OCI-LY7 (cell line): ENCODE data around the gene DRGX. TPM values are rescaled to one million over a fixed set of nuclear protein-coding genes. Genes with fewer than 3 reads are reported as not detected.

ENCODE experiments used
- BruUV-seq: library from RNA; stranded (reverse); fragments of 400-500 nt; replicated peaks from 2 replicates; lab custom pipeline; 2021; lab: Mats Ljungman, UMichigan
- CTCF ChIA-PET: fragments of 300-600 bp; sonication (Branson Sonifier 250); formaldehyde crosslinking; loops from one replicate; lab custom pipeline; 2022; ENCODE audit warnings: antibody characterized with exemption; ENCODE audit not compliant: unreplicated experiment; lab: Charles Lee
- POLR2A ChIA-PET: fragments of 300-600 bp; sonication (Branson Sonifier 250); formaldehyde crosslinking; loops from one replicate; lab custom pipeline; 2022; ENCODE audit warnings: antibody characterized with exemption; lab: Charles Lee
- DNase-seq: peaks from one replicate; pipeline ENCODE4 v3.0.0-alpha.2; 2015; ENCODE audit warnings: low spot score
- H2AFZ ChIP-seq: fragments of 200-600 bp; sonication (generic), shearing (Covaris generic); 2 replicates; pipeline ENCODE4 v1.6.1; 2014; ENCODE audit warnings: mild to moderate bottlenecking, antibody characterized with exemption, low read length, moderate library complexity
- H3K27ac ChIP-seq: fragments of 200-600 bp; sonication (generic); 2 replicates; pipeline ENCODE4 v1.5.1; 2014; ENCODE audit warnings: mixed run types, low read depth, mild to moderate bottlenecking, moderate library complexity, low read length, inconsistent platforms; ENCODE audit not compliant: poor library complexity, severe bottlenecking
- H3K36me3 ChIP-seq: fragments of 200-600 bp; sonication (generic); 2 replicates; pipeline ENCODE4 v1.6.1; 2014; ENCODE audit warnings: mild to moderate bottlenecking, antibody characterized with exemption, low read length, moderate library complexity, mixed read lengths; ENCODE audit not compliant: insufficient read depth
- H3K4me1 ChIP-seq: fragments of 200-600 bp; sonication (generic); 2 replicates; pipeline ENCODE4 v1.5.1; 2014; ENCODE audit warnings: mild to moderate bottlenecking, low read length; ENCODE audit not compliant: insufficient read depth, poor library complexity, severe bottlenecking
- H3K4me2 ChIP-seq: fragments of 200-600 bp; sonication (generic); 2 replicates; pipeline ENCODE4 v1.6.1; 2014; ENCODE audit warnings: mild to moderate bottlenecking, low read length
- H3K4me3 ChIP-seq: fragments of 200-600 bp; sonication (generic); 2 replicates; pipeline ENCODE4 v1.5.1; 2014; ENCODE audit warnings: mild to moderate bottlenecking, low read depth, low read length; ENCODE audit not compliant: poor library complexity, severe bottlenecking
- H3K79me2 ChIP-seq: fragments of 200-600 bp; sonication (generic); 2 replicates; pipeline ENCODE4 v1.6.1; 2016; ENCODE audit warnings: low read depth, mild to moderate bottlenecking, low read length, moderate library complexity, mixed read lengths; ENCODE audit not compliant: insufficient read depth
- H3K9me2 ChIP-seq: fragments of 200-600 bp; sonication (generic); 2 replicates; pipeline ENCODE4 v1.6.1; 2016; ENCODE audit warnings: mild to moderate bottlenecking, low read length, mixed read lengths; ENCODE audit not compliant: insufficient read depth
- H3K9me3 ChIP-seq: fragments of 200-600 bp; sonication (generic); 2 replicates; pipeline ENCODE4 v1.6.1; 2014; ENCODE audit warnings: mild to moderate bottlenecking, mixed run types, low read length, mixed read lengths
- H4K20me1 ChIP-seq: fragments of 200-600 bp; sonication (generic); 2 replicates; pipeline ENCODE4 v1.6.1; 2014; ENCODE audit warnings: mild to moderate bottlenecking, antibody characterized with exemption, low read length, moderate library complexity, mixed read lengths; ENCODE audit not compliant: insufficient read depth
- CTCF ChIP-seq: fragments of 200-600 bp; sonication (generic); conservative IDR thresholded peaks from 2 replicates; pipeline ENCODE4 v1.5.1; 2014; ENCODE audit warnings: mild to moderate bottlenecking, antibody characterized with exemption, low read length, moderate library complexity, mixed read lengths
- EZH2phosphoT487 ChIP-seq: fragments of 200-600 bp; sonication (generic); IDR thresholded peaks from 2 replicates; pipeline ENCODE4 v1.6.1; 2018; ENCODE audit warnings: low read depth, borderline replicate concordance, mild to moderate bottlenecking, mixed run types, antibody characterized with exemption, low read length, moderate library complexity, mixed read lengths
- intact Hi-C: fragments of 100-400 bp; cut with micrococcal nuclease; formaldehyde crosslinking; loops from one replicate; pipeline ENCODE4 v1.10.0; 2022; ENCODE audit not compliant: unreplicated experiment
- total RNA-seq, 2 experiments: library from RNA; depleted of rRNA in 1 of 2; stranded (reverse); fragments of >200 nt in 1 of 2; shearing (Covaris generic) in 1 of 2; gene quantifications; 2 replicates each; pipeline ENCODE4 v1.2.3, GENCODE V29; 2014 to 2022

The DRGX gene
- total RNA-seq, 2 experiments from 2014 or later: not detected

- Histone ChIP-seq H3K9me2 (no peaks in the 10 kb centered on the region), H3K4me2 (no peak overlapping the region), H4K20me1 (no peaks in the 10 kb centered on the region), H3K4me3 (no peak overlapping the region), H3K27ac (no peak overlapping the region), H3K9me3 (no peaks in the 10 kb centered on the region), H3K79me2 (no peaks in the 10 kb centered on the region), H3K36me3 (no peaks in the 10 kb centered on the region), H2AFZ (no peak overlapping the region), H3K4me1 (no peaks in the 10 kb centered on the region)
- intact Hi-C loops: no loop called here
- BruUV-seq: no TSS peak
- POLR2A ChIA-PET: interaction anchor here (1.0 kb wide), 1 partner anchor 31 kb away, joined by 3 read pairs; no protein-coding TSS in a partner anchor
- TF ChIP-seq EZH2phosphoT487: no peak
- no peak for TF ChIP-seq CTCF
- CTCF ChIA-PET: no interaction called here
- DNase-seq: no peak
Measured at GRCh38 chr10:49369216-49370162, 26.4 kb downstream of the DRGX start.

GRCh38 chr10:49368256-49368655, 27.6 kb downstream of the DRGX start:
- Histone ChIP-seq H4K20me1 (no peaks in the 10 kb centered on the region), H3K9me3 (no peaks in the 10 kb centered on the region), H2AFZ (no peak overlapping the region), H3K27ac (no peak overlapping the region), H3K4me2 (no peak overlapping the region), H3K9me2 (no peaks in the 10 kb centered on the region), H3K79me2 (no peaks in the 10 kb centered on the region), H3K4me3 (no peak overlapping the region), H3K36me3 (no peaks in the 10 kb centered on the region), H3K4me1 (no peaks in the 10 kb centered on the region)
- no peak for DNase-seq
- TF ChIP-seq EZH2phosphoT487 (no peak), CTCF (no peak)
- intact Hi-C loops: no loop called here
- BruUV-seq: no TSS peak
- CTCF ChIA-PET: no interaction called here
- POLR2A ChIA-PET: no interaction called here

GRCh38 chr10:49367600-49367999, 28.3 kb downstream of the DRGX start:
- BruUV-seq: no TSS peak
- Histone ChIP-seq H3K36me3 (no peaks in the 10 kb centered on the region), H3K9me3 (no peaks in the 10 kb centered on the region), H3K4me3 (no peak overlapping the region), H3K4me1 (no peaks in the 10 kb centered on the region), H2AFZ (no peak overlapping the region), H3K9me2 (no peaks in the 10 kb centered on the region), H3K27ac (no peak overlapping the region), H3K4me2 (no peak overlapping the region), H4K20me1 (no peaks in the 10 kb centered on the region), H3K79me2 (no peaks in the 10 kb centered on the region)
- TF ChIP-seq CTCF (no peak), EZH2phosphoT487 (no peak)
- intact Hi-C loops: no loop called here
- no peak for DNase-seq
- ChIA-PET POLR2A (no interaction called here), CTCF (no interaction called here)
